Measurements from ENCODE around the gene EIF4EBP2.

EIF4EBP2 gene, protein sequence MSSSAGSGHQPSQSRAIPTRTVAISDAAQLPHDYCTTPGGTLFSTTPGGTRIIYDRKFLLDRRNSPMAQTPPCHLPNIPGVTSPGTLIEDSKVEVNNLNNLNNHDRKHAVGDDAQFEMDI

DNA sequence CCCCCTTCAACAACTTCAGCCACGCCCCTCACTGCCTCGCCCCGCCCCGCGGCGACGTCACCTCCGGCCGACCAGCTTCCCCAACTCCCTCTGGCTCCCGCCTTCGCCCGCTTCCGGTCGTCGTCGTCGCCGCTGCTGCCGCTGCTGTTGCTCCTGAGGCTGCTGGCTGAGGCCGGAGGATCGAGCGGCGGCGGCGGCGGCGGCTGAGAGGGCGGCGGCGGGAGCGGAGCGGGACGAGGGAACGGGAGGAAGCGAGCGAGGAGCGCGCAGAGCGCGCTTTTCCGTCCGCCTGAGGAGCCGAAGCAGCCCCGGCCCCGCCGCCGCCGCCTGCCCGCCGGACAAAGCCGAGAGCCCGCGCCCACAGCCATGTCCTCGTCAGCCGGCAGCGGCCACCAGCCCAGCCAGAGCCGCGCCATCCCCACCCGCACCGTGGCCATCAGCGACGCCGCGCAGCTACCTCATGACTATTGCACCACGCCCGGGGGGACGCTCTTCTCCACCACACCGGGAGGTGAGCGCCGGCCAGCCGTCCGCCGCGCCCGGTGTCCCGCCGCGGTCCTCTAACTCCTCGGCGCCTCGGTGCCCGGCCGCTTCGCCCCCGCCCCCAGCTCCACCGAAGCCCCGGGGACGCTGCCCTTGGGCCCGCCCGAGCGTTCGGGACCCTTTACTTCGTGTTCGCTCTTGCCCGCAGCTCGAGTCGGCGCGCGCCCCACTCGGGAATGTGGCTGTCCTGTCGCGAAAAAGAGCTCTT is at the start of gene EIF4EBP2:
Gene EIF4EBP2, plus strand, starts transcription at position 110 of the 751 bp plus-strand sequence. Its CDS starts 257 bp downstream, at position 367.
- peak; percentile 51 for DNase-seq

DNA sequence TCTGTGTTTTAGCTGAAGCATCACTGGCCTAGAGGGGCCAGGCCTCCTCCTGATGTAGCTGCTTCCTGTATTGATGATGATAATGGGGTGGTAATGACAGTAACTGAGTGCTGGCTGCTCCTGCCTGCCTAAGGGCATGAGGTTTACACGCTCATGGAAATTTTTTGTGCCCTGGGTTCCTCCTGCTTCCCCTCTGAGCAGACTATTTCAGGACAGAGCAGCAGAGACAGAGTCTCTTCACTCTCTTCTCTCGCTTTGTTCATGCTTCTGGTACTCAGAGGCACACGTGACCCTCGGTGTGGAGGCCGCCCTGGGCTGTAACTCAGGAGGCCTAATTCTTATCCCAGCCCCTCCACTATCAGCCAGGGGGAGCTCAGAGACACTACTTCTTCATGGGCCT is 49.4 kb upstream of the EIF4EBP2 start:
- DNase-seq: no peak

DNA sequence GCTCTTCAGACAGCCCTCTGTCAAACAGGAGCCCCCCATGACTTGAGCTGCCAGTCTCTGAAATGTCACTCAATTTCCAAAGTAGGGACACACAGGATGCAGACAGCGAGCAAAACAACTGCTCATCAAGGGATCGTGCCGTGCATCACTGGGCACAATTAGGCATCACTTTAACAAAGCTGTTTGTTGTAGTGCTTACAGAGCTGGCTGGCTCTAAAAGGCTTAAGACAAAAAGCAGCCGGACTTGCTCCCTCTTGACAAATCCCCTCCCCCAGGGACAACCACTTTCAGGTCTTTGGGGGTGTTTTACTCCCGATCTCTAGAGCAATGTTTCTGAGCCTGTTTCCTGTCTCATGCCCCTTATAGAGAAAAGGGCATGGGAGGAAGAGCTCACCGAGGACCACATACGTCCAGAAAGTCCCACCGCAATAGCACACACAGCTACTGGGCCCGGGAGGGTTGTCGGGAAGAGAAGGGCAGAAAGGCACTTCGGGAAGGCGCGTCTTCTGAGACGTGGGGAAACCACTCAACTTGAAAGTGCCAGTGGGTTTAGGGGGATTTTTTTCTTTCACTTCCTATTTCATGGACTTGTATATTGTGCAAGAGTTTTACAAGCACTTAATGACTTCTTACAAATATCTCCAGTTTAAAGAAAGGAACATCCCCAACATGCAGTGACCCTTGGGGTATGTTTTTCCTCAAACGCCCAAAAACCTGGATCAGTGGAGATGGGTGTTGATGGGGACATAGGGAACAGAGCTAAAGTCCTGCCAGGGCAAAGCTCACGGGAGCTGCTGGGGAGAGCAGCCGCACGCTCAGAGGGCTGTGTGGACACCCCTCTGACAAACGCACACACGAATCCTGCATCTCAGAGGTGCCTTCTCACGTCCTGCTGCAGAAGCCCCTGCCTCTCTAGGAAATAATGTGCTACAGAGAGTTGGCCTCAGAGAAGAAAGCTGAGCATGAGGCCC is 48.6 kb upstream of the EIF4EBP2 start:
- DNase-seq: no peak

DNA sequence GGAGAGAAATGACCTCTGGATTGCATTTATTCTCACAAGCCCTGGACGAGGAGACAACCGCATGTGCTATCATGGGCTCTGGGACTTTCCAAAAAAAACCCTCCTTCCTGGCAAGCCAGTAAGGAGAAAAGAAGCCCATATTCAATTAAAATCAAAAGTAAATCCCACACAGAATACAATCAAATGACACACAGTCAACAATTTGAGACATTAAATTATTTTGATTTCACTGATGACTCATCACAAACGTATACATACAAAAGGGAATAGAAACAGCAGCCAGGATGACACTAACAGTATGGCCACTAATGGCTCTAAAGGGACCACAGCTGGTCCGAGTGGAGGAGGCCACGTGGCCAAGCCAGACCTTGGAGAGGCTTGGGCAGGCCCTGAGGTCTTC is 46.4 kb upstream of the EIF4EBP2 start:
- DNase-seq: no peak

DNA sequence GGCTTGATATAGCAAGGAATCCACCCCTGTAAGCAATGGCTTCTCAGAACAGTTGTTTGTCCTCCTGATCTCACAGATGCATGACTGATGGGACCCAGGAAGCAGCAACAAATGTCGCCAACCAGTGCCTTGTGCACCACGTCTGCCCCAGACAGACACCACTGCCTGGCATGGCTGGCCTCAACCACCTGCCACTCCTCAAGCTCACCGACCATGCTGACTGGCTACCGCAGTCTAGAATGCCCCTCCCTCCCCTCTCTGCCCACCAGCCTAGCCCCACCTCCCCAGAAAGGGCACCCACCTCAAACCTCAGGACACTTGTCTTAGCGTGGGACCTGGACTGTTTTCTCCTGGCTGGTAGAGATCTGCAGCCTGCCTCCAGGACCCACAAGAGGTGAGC is 45.5 kb upstream of the EIF4EBP2 start:
- DNase-seq: no peak

DNA sequence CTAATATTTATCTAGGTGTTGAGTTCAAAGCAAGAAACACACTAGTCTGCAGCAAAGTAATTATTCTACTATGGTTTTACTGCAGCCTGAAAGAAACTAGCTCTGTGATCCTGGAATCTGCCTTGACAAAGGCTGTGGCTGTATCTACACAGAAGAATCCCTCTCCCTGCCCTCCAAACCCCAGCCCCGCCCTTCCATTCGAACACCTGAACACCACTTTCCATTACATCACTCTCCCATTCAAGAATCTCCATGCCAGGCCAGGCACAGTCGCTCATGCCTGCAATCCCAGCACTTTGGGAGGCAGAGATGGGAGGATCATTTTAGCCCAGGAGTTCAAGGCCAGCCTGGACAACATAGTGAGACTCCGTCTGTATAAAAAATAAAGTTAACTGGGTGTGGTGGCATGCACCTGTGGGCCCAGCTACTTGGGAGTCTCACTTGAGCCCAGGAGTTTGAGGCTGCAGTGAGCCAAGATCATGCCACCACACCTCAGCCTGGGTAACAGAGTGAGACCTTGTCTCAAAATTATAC is 44.9 kb upstream of the EIF4EBP2 start:
- no peak for DNase-seq

DNA sequence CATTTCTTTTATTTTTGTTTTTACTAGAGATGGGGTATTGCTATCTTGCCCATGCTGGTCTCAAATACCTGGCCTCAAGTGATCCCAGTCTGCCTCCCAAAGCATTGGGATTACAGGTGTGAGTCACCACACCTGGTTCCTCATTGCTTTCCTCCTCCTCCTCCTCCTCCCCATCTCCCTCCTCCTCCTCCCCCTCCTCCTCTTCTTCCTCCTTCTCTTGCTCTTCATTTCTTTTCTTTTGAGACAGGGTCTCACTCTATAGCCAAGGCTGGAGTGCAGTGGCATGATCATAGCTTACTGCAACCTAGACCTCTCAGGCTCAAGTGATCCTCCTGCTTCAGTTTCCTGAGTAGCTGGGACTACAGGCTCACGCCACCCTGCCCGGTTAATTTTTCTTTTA is 43.7 kb upstream of the EIF4EBP2 start:
- DNase-seq: no peak

DNA sequence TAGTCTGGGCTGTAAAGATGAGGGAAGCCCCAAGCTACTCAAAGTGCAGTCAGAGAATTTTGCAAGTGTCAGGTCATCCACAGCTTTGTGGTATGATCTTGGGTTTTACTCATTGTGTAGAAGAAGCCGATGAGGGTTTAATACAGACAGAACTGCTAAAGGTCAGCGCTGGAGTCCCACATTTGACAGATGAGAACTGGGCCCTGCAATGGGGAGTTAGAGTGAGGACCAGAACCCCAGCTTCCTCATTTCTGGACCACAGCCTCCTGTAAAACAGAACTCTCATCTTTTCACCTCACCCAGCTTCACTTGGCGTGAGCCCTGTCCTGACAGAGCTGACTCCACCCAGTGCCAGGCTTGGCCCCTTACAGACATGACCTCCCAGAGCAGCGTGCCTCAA is 41.6 kb upstream of the EIF4EBP2 start:
- no peak for DNase-seq

DNA sequence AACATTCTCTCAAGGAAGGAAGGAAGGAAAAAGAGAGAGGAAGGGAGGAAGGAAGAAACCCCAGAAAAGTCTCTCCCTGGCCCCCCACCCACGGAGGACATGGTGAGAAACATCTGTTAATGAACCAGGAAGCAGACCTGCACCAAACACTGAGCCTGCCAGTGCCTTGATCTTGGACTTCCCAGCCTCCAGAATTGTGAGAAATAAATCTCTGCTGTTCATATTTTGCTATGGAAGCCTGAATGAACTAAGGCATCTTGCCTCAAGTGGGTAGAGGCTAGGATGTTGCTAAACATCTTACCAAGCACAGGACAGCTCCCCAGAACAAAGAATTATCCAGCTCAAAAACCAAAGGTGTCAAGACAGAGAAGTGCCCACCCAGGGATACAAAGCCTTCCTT is 40.7 kb upstream of the EIF4EBP2 start:
- DNase-seq: no peak

DNA sequence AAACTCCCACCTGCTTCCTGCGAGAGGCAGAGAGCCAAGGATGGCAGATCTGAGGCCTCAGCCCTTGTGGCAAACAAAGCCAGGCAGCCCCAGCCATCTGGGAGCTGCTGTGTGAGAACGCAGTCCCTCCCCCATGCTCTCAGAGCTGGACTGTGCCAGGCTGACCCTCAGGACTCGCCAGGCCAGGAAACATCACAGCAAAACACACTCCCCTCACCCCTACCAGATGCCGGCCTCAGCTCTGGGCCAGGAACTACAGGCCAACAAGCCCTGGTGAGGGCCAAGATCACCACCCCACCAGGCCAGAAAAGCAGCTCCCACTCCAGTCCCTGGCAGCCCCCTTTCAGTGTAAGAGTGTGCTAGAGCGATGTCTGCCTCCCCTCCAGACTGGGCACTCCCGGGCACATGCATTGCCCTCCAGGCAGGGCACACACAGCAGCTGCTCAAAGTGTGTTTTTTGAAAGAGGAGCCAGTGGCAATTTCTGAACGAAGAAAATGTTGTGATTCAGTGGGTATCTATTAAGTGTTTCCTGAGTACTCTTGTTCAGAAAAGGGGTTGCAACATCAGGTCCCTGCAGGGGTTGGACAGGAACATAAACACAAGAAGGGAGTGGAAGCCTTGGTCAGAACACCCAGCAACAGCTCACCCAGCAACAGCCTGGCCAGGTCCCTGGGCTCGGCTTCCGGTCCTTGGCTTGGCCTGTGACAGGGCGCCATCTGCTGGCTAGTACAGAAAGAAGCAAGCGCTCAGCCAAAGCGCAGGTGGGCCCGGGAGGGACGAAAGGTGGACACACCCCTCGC is 39.8 kb upstream of the EIF4EBP2 start:
- peak; percentile 79 for DNase-seq

DNA sequence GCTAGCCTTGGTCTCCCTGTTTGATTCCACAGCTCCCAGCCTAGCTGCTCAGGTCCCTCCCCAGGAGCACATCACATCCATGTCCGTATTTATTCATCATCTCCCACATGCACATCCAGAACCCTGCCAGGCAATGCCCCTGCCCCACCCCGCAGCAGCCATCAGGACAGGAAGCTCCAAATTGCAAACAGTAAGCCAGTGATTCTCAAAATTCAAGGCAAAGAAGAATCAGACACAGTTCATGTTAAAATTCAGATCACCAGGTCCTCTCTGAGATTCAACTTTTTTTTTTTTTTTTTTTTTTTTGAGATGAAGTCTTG is 39.2 kb upstream of the EIF4EBP2 start:
- DNase-seq: no peak

DNA sequence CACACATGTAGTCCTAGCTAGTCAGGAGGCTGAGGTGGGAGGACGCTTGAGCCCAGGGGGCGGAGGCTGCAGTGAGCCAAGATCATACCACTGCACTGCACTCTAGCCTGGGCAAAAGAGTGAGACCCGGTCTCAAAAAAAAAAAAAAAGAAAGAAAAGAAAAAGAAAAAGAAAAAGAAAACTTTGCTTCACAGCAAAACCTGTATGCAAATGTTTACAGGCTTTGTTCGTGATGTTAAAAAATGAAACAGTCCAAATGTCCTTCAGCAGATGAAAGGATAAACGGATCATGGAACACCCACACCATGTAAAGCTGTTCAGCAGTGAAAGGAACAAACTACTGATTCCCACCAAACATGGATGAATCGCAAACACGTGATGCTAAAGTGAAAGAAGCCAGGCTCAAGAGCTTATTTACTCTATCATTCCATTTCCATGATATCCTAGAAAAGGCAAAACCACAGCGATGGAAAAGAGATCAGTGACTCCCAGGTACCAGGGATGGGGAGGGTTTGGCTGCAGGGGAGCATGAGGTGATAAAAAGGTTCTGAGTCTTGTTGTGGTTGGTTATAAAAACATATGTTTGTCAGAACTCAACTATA is 36.6 kb upstream of the EIF4EBP2 start:
- DNase-seq: no peak

DNA sequence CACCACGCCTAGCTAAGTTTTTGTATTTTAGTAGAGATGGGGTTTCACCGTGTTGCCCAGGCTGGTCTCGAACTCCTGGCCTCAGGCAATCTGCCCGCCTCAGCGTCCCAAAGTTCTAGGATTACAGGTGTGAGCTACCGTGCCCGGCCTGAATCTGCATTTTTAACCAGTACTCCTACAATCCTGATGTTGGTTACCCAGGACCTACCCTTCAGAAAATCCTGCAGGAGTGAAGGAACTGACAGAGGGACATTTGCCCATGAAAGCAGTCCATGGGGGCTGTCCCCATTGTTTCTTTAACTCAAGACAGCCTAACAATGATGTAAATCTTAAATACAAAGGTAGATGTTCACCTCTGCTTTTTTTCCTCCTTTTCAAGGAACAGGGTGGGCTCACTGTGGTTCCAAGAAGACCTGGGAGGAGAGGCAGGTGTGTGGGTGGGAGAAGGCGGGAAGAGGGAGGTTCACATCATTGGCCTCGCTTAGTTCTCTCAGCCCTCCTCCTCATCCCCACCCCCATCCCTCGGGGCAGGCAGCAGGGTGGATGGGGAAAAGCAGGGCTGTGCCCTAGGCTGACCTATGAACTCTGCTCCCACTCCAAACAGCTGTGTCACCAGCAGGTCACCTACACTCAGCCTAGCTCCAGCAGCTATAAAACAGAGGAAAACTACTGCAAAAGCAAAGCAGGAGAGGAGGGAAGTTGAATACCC is 35.0 kb upstream of the EIF4EBP2 start:
- DNase-seq: no peak

DNA sequence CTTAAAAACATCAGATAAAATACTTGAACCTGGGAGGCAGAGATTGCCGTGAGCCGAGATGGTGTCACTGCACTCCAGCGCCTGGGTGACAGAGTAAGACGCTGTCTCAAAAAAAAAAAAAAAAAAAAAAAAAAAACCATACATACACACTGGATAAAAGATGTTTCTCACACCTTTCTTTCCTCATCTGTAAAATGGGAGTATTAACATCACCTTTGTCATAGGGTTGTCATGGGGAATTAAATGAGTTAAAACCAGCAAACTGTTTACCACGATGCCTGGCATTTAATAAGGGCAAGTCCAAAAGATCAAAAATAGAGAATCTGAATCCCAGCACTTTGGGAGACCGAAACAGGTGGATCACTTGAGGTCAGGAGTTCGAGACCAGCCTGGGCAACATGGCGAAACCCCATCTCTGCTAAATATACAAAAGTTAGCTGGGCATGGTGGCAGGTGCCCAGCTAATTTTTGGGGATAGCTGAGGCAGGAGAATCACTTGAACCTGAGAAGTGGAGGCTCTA is 34.4 kb upstream of the EIF4EBP2 start:
- DNase-seq: no peak

DNA sequence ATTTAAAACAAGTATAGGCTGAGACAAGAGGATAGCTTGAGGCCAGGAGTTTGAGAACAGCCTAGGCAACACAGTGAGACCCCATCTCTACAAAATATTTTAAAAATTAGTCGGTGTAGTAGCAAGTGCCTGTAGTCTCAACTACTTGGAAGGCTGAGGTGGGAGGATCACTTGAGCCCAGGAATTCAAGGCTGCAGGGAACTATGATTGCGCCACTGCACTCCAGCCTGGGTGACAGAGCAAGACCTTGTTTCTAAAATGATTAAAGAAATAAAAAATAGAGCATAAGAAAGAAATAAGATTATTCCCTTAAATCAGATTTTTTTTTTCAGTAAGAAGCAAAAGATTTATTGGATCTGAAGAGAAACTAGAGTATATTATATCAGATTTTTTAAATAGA is 33.2 kb upstream of the EIF4EBP2 start:
- no peak for DNase-seq

DNA sequence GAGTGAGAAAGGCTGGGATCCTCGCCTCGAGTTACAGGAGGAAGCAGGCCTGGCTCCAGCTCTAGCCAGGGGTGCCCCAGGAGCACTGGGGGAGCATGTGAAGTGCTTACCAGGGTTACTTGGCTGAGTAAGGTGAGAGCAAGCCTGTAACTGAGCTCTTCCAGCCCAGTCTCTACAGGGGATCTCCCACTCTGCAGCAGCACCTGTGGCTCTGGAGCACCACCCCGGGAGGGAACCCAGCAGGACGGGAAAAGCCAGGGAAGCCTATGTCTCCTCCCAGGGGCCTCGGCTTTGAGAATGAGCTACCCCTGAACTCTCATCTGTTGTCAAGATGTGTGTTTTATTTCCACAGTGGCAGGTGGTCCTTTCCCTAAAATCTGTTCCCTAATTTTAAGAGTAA is 32.1 kb upstream of the EIF4EBP2 start:
- DNase-seq: no peak

DNA sequence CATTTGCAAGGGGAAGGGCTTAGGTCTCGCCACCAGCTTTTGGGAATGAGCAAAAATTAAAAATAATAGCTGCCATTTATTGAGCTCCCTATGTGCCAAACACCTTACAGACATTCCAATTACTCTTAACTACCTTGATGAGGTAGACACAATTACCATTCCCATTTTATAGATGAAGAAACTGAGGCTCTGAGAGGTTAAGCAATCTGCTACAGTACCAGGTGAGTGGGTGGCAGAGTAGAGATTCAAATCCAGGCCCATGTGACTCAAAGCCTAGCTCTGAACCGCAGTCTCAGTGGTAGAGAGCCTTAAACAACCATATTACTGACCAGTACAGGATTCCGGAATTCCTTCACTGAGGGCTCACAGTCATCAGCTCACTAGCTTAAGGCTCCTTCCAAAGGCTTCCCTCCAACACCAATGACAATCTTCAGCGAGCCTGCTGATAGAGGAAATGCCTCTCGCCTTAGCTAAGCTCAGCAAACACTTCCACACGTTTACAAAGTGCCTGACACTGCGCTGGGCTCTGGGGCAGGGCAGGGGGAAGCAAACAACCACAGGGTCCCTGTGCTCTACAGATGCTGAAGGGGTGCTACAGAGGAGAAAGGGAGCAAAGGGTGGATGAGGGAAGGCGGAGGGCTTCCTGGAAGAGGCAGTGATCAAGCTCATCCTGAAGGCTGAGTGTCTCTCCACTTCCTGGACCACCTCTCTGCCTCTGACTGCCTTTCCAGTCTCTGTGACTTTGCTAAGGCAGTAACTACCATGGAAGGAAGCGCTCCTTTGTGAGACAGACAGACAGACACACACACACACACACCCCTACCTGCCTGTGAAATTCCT is 28.9 kb upstream of the EIF4EBP2 start:
- DNase-seq: no peak

DNA sequence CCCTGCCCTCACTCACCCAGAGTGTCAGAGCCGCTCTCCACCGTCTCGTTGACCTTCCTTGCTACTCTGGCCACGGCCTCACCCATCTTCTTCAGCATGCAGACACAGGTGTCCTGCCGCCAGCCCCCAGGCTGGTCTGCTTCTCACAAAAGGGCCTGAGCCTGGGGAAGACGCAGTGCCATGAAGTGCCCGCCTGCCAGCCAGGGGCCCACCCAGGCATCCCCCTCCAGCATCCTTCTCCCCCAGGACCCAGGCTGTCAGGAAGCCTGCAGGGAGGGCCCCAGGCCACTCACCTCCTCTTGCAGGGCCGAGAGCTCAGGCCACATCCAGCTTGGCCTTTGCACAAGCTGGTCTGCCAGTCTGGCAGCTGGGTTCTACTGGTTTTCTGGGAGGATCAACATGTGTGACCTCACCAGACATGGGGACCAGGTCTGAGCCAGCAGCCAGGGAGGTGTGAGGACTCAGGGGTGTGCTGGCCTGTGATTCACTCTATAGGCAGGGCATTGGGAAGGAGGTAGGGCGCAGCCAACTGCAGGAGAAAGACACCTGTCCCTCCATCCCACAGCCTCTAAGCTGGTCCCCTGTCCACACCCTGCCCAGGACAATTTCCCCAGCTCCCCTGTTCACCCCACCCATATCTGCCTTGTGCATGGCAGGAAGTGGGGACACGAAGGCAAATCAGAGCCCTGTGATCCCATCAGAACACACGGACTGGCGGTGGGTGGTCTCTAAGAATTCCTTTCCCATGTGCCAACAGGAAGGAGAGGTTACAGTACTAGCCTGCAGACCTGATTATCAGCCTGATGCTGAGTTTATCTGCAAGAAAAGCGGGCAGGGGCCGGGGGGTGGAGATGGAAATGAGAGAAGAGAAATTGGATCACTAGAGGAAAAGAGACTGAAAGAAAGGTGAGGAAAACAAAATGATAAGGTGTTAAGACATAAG is 27.2 kb upstream of the EIF4EBP2 start:
- DNase-seq: no peak

DNA sequence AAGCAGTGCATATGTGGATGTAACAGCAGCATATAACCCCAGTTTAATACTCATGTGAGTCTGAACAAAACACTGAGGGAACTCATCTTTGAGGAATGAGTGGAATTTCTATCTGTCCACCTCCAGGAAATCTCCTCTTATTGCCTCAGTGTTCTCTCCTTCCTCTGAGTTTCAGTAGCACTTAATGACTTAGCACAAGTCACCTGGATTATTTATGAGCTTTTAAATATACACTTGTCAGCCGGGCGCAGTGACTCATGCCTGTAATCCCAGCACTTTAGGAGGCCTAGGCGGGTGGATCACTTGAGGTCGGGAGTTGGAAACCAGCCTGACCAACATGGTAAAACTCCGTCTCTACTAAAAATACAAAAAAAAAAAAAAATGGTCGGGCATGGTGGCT is 25.8 kb upstream of the EIF4EBP2 start:
- no peak for DNase-seq

All from DMS79 (cell line).